ENCODE measurements around the gene KIF14. TPM values are rescaled to one million over a fixed set of nuclear protein-coding genes. Genes with fewer than 3 reads are reported as not detected.

KIF14 gene
- total and polyA plus RNA-seq, 2 of the 13 experiments (the other 11 are each of a cell fraction or from before 2014, with no cell fraction given), result 3.3 to 11.2 TPM

- 0 out of 2 replicates have a peak, but pooled peaks have one; percentile 75 for TF ChIP-seq CSRNP1 (CRISPR knock-in tag; IDR thresholded peaks at IDR 0.05)
- TF ChIP-seq U2AF1 (optimal IDR thresholded peaks at IDR 0.05; ENCODE audit: low read depth, low read length), result peak; percentile 90
- TF ChIP-seq ZFX (CRISPR knock-in tag; IDR thresholded peaks at IDR 0.05; ENCODE audit: low read depth), result peak; percentile 99
- TF ChIP-seq, protein P1, sequence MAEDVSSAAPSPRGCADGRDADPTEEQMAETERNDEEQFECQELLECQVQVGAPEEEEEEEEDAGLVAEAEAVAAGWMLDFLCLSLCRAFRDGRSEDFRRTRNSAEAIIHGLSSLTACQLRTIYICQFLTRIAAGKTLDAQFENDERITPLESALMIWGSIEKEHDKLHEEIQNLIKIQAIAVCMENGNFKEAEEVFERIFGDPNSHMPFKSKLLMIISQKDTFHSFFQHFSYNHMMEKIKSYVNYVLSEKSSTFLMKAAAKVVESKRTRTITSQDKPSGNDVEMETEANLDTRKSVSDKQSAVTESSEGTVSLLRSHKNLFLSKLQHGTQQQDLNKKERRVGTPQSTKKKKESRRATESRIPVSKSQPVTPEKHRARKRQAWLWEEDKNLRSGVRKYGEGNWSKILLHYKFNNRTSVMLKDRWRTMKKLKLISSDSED (CRISPR knock-in tag; IDR thresholded peaks at IDR 0.05), result no peak
- TF ChIP-seq BCL6 (CRISPR knock-in tag; IDR thresholded peaks at IDR 0.05), result peak; percentile 39; the same call in 1 of the 2 replicates
- TF ChIP-seq ZNF563 (CRISPR knock-in tag; IDR thresholded peaks at IDR 0.05), result peak; percentile 84
- TF ChIP-seq, protein P2, sequence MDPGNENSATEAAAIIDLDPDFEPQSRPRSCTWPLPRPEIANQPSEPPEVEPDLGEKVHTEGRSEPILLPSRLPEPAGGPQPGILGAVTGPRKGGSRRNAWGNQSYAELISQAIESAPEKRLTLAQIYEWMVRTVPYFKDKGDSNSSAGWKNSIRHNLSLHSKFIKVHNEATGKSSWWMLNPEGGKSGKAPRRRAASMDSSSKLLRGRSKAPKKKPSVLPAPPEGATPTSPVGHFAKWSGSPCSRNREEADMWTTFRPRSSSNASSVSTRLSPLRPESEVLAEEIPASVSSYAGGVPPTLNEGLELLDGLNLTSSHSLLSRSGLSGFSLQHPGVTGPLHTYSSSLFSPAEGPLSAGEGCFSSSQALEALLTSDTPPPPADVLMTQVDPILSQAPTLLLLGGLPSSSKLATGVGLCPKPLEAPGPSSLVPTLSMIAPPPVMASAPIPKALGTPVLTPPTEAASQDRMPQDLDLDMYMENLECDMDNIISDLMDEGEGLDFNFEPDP (CRISPR knock-in tag; conservative IDR thresholded peaks at IDR 0.05), result no peak
- TF ChIP-seq KLF16 (CRISPR knock-in tag; IDR thresholded peaks at IDR 0.05), result peak in 1 of 2 experiments; percentile 85; a peak in 1 of 4 replicates
- peak; percentile 48; the same call in 1 of the 2 replicates for TF ChIP-seq MEIS2 (CRISPR knock-in tag; IDR thresholded peaks at IDR 0.05)
- no peak for TF ChIP-seq MZF1 (CRISPR knock-in tag; IDR thresholded peaks at IDR 0.05; ENCODE audit: borderline replicate concordance)
- 0 out of 2 replicates have a peak, but pooled peaks have one; percentile 73 for TF ChIP-seq ZNF749 (CRISPR knock-in tag; IDR thresholded peaks at IDR 0.05; ENCODE audit: borderline replicate concordance)
- no peak for TF ChIP-seq ATF1 (CRISPR knock-in tag; IDR thresholded peaks at IDR 0.05)
- TF ChIP-seq, protein P3, sequence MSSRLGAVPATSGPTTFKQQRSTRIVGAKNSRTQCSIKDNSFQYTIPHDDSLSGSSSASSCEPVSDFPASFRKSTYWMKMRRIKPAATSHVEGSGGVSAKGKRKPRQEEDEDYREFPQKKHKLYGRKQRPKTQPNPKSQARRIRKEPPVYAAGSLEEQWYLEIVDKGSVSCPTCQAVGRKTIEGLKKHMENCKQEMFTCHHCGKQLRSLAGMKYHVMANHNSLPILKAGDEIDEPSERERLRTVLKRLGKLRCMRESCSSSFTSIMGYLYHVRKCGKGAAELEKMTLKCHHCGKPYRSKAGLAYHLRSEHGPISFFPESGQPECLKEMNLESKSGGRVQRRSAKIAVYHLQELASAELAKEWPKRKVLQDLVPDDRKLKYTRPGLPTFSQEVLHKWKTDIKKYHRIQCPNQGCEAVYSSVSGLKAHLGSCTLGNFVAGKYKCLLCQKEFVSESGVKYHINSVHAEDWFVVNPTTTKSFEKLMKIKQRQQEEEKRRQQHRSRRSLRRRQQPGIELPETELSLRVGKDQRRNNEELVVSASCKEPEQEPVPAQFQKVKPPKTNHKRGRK (CRISPR knock-in tag; IDR thresholded peaks at IDR 0.05), result no peak
- peak; percentile 69; the same call in 1 of the 2 replicates for TF ChIP-seq GLI4 (CRISPR knock-in tag; IDR thresholded peaks at IDR 0.05; ENCODE audit: borderline replicate concordance)
- TF ChIP-seq RFX3 (CRISPR knock-in tag; IDR thresholded peaks at IDR 0.05), result 0 out of 2 replicates have a peak, but pooled peaks have one; percentile 18
- TF ChIP-seq ZBTB10 (CRISPR knock-in tag; IDR thresholded peaks at IDR 0.05; ENCODE audit: borderline replicate concordance), result peak; percentile 79
- peak; percentile 70 for TF ChIP-seq HOXA3 (CRISPR knock-in tag; IDR thresholded peaks at IDR 0.05)
- 0 out of 2 replicates have a peak, but pooled peaks have one; percentile 37 for TF ChIP-seq ZNF510 (CRISPR knock-in tag; IDR thresholded peaks at IDR 0.05; ENCODE audit: low read depth)
Observed at GRCh38 chr1:200669314-200670241, 49.0 kb upstream of the KIF14 start, which contains the start of gene DDX59 (continued).
